Esophagus muscularis mucosa (tissue), 4 donors: Measurements from ENCODE around the gene GIMAP4. TPM values are rescaled to one million over a fixed set of nuclear protein-coding genes. Genes with fewer than 3 reads are reported as not detected.
"Not testable (repeated sequence)": the region's sequence is repeated elsewhere in the genome, so short reads cannot be mapped to it uniquely, and the experiment has no call there.

Experiments used
- DNase-seq: peaks from one replicate; pipeline ENCODE4 v3.0.0-alpha.2; 2017; ENCODE audit errors: extremely low spot score
- H3K27ac ChIP-seq, 4 donors: fragments of 200-600 bp; sonication (generic); replicated peaks in 1 of 4; 1 replicate in 3 of 4; 2 replicates in 1 of 4; pipeline ENCODE4 v1.5.1; 2016 to 2019; ENCODE audit warnings: mild to moderate bottlenecking in 1 of 4
- H3K27me3 ChIP-seq, 4 donors: fragments of 200-600 bp; sonication (generic); one replicate each; pipeline versions ENCODE4 v1.5.1 to v1.6.0; 2016 to 2019
- H3K36me3 ChIP-seq, 4 donors: fragments of 200-600 bp; sonication (generic); one replicate each; pipeline ENCODE4 v1.5.1; 2016 to 2019
- H3K4me1 ChIP-seq, 4 donors: fragments of 200-600 bp; sonication (generic); one replicate each; pipeline ENCODE4 v1.5.1; 2016 to 2019
- H3K4me3 ChIP-seq, 4 donors: fragments of 200-600 bp; sonication (generic); 1 replicate in 2 of 4; 2 replicates in 2 of 4; pipeline ENCODE4 v1.5.1; 2016 to 2019; ENCODE audit warnings: mild to moderate bottlenecking in 4 of 4, moderate library complexity in 1 of 4
- H3K9me3 ChIP-seq, 4 donors: fragments of 200-600 bp; sonication (generic); 1 replicate in 3 of 4; 2 replicates in 1 of 4; pipeline ENCODE4 v1.5.1; 2016 to 2019
- CTCF ChIP-seq, 3 experiments: fragments of 200-600 bp in 2 of 3; fragments of 450-650 bp in 1 of 3; sonication (generic) in 2 of 3; IDR thresholded peaks; one replicate each; pipeline ENCODE4 v1.5.1; 2017 to 2019; ENCODE audit warnings: antibody characterized with exemption in 3 of 3, mild to moderate bottlenecking in 2 of 3, moderate library complexity in 1 of 3
- EP300 ChIP-seq: sonication (generic); formaldehyde crosslinking; IDR thresholded peaks from one replicate; pipeline ENCODE4 v1.6.1; 2017; ENCODE audit warnings: antibody characterized with exemption
- POLR2A ChIP-seq: fragments of 450-650 bp; IDR thresholded peaks from one replicate; pipeline ENCODE4 v1.6.1; 2017; ENCODE audit warnings: antibody characterized with exemption, moderate library complexity, mild to moderate bottlenecking, low read depth
- POLR2AphosphoS5 ChIP-seq, 2 donors: sonication (generic); formaldehyde crosslinking; IDR thresholded peaks; one replicate each; pipeline ENCODE4 v1.6.1; 2017; ENCODE audit warnings: antibody characterized with exemption in 2 of 2
- WGBS: methylation state at CpG from one replicate; pipeline ENCODE4 v1.1.5; 2018; 5-methylcytosine and 5-hydroxymethylcytosine counted together
- intact Hi-C: fragments of 100-400 bp; cut with DNase I; formaldehyde crosslinking; loops from one replicate; pipeline ENCODE4 v1.15.1; 2023
- total RNA-seq, 4 donors: library from RNA; depleted of rRNA; stranded (reverse); fragments of >200 nt; gene quantifications; one replicate each; pipeline versions ENCODE4 v1.1.0 to v1.2.1, GENCODE V29; 2016

GIMAP4 gene
- total RNA-seq, 4 donors from 2014 or later, result 18.3 to 35.3 (median 31.1) TPM

DNA sequence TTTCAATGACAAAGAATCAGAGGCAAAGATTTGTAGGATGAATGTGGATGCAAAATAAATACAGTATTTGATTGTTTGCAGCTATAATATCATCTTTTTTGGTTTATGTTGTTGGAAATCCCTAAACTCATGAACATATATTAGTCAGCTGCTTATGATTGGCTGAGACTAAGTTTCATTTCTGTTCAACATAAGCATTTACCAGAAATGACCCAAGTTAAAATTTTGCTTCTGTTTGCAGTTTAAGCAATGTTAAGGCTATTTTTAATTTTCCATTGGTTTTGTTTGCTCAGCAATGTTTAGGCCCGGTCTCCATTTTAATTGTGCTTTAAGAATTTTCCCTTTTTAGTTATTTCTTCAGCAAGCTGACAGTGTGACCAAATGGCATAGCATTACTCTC is 43.0 kb downstream of the GIMAP4 start:
- no peaks in the 10 kb centered on the region for H3K27me3 ChIP-seq
- no peaks in the 10 kb centered on the region for H3K36me3 ChIP-seq
- no peak overlapping the region for H3K27ac ChIP-seq
- H3K4me3 ChIP-seq, result no peak overlapping the region
- H3K9me3 ChIP-seq, result no peaks in the 10 kb centered on the region
- TF ChIP-seq POLR2AphosphoS5 (IDR thresholded peaks at IDR 0.05), result no peak
- TF ChIP-seq CTCF (IDR thresholded peaks at IDR 0.05), result no peak
- TF ChIP-seq EP300, result no peak
- no peak for TF ChIP-seq POLR2A
- WGBS, result 73% methylated on average over 1 of the region's 1 CpG
- H3K4me1 ChIP-seq, result no peaks in the 10 kb centered on the region
- intact Hi-C loops, result no loop called here
- DNase-seq, result no peak

DNA sequence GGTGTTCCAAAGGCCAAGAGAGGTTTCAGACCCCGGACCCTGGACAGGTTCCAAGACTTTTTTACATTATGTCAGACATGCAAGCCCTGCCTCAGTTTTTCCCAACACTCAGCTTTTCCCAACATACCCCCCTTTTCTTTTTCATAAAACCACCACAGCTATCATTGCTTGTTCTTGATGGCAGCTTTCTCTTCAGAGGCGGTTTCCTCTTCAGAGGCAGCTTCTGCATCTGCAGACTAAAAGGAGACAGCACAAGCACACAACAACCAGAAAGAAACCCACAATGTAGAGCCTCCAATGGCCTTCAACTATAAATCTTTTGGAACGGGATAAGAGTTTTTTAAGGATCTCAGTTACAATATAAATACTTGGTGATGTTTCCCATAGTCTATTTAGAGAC is 45.7 kb downstream of the GIMAP4 start:
- no peaks in the 10 kb centered on the region for H3K9me3 ChIP-seq
- no peaks in the 10 kb centered on the region for H3K27me3 ChIP-seq
- no peak for DNase-seq
- TF ChIP-seq POLR2AphosphoS5 (IDR thresholded peaks at IDR 0.05) (no peak), CTCF (IDR thresholded peaks at IDR 0.05) (no peak), EP300 (no peak), POLR2A (no peak)
- no peaks in the 10 kb centered on the region for H3K4me1 ChIP-seq
- no peaks in the 10 kb centered on the region for H3K36me3 ChIP-seq
- H3K27ac ChIP-seq, result no peak overlapping the region
- 68% methylated on average over 3 of the region's 3 CpGs for WGBS
- H3K4me3 ChIP-seq, result no peak overlapping the region
- intact Hi-C loops, result no loop called here

- no peak for DNase-seq
- H3K4me3 ChIP-seq, result no peak overlapping the region
- no peak overlapping the region for H3K27ac ChIP-seq
- 71% methylated on average over 1 of the region's 1 CpG for WGBS
- TF ChIP-seq POLR2A, result no peak
- TF ChIP-seq POLR2AphosphoS5 (IDR thresholded peaks at IDR 0.05), result no peak
- TF ChIP-seq CTCF (IDR thresholded peaks at IDR 0.05), result no peak
- no peak for TF ChIP-seq EP300
- H3K36me3 ChIP-seq, result no peaks in the 10 kb centered on the region
- intact Hi-C loops, result no loop called here
- H3K27me3 ChIP-seq, result no peaks in the 10 kb centered on the region
- no peaks in the 10 kb centered on the region for H3K4me1 ChIP-seq
- H3K9me3 ChIP-seq, result no peaks in the 10 kb centered on the region
Observed at GRCh38 chr7:150613880-150614279, 46.7 kb downstream of the GIMAP4 start.

DNA sequence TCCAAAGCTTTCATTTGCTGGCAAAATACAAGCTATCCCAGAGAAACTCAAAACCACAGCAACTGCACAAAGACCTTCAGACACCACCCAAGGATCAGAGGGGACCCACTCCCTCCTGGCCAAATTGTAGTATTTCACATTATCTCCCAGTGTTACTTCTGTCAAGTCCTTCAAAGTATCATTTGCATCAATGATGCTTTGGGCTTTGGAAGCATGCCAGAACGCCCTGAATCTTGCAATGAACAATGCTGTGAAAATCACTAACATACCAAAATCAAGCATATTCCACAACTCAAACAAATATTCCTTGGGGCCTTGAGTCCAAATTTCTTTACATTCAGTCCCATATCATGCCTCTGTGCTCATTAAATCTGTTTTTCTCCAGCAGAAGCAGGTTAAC is 47.2 kb downstream of the GIMAP4 start:
- DNase-seq, intact Hi-C loops, H3K9me3 ChIP-seq, H3K27me3 ChIP-seq, H3K4me1 ChIP-seq, H3K36me3 ChIP-seq, H3K4me3 ChIP-seq, H3K27ac ChIP-seq: not testable (repeated sequence)
- WGBS, result 81% methylated on average over 1 of the region's 1 CpG

GRCh38 chr7:150615221-150615755 is 48.1 kb downstream of the GIMAP4 start:
- H3K9me3 ChIP-seq, H3K27ac ChIP-seq, intact Hi-C loops, H3K27me3 ChIP-seq, H3K36me3 ChIP-seq, H3K4me3 ChIP-seq, H3K4me1 ChIP-seq, DNase-seq: not testable (repeated sequence)
- WGBS, result 71% methylated on average over 4 of the region's 5 CpGs

DNA sequence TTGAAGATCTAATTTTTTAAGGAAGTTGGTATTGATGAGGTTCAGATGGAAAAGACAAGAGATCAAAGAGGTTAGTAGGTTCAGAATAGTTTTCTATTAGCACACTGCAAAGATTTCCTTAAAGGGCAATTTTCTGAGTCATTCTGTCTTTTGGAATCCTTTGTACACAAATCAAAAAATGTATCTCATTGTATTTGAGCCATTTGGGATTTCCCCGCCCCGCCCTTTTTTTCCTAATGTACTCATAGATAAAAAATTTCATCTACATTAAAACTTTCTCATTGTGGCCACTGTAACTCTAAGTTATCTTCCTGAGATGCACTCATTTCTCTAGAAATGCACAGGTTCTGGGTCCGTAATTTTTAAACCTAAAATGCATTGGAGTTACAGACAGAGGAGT is 52.9 kb downstream of the GIMAP4 start:
- Histone ChIP-seq H3K4me1 (no peaks in the 10 kb centered on the region), H3K36me3 (no peaks in the 10 kb centered on the region), H3K27ac (no peak overlapping the region), H3K27me3 (no peaks in the 10 kb centered on the region), H3K9me3 (no peaks in the 10 kb centered on the region), H3K4me3 (no peak overlapping the region)
- TF ChIP-seq POLR2AphosphoS5 (IDR thresholded peaks at IDR 0.05) (no peak), EP300 (no peak), CTCF (IDR thresholded peaks at IDR 0.05) (no peak), POLR2A (no peak)
- intact Hi-C loops, result no loop called here
- WGBS, result 79% methylated on average over 3 of the region's 3 CpGs
- no peak for DNase-seq
